Eye (tissue), 1 donor: ENCODE data around the gene HDDC3.
A peak's percentile ranks its signal among the peaks of the same experiment; 100 is the strongest.

ENCODE experiments used
- DNase-seq: peaks from one replicate; pipeline ENCODE4 v3.0.0-alpha.2; 2015

The HDDC3 gene

GRCh38 chr15:90931828-90932659 is at the start of gene HDDC3:
TSS of gene HDDC3 (minus strand) at chr15:90932549. CDS start at chr15:90932540, 9 bp downstream.
- DNase-seq = peak; percentile 93

GRCh38 chr15:90982135-90982534 is 49.8 kb upstream of the HDDC3 start:
- DNase-seq = no peak

- no peak for DNase-seq
These were observed 49.3 kb upstream of the HDDC3 start for GRCh38 chr15:90981681-90982080.

GRCh38 chr15:90979582-90979981 is 47.2 kb upstream of the HDDC3 start:
- no peak for DNase-seq

GRCh38 chr15:90974216-90974615 is 41.9 kb upstream of the HDDC3 start:
- DNase-seq = no peak

- DNase-seq = no peak
These were observed 39.8 kb upstream of the HDDC3 start for GRCh38 chr15:90972133-90972532.

GRCh38 chr15:90970274-90970673 is 37.9 kb upstream of the HDDC3 start:
- DNase-seq = no peak

- no peak for DNase-seq
These were observed 36.1 kb upstream of the HDDC3 start for GRCh38 chr15:90968434-90968833.

GRCh38 chr15:90967206-90967605 is 34.9 kb upstream of the HDDC3 start:
- DNase-seq = no peak

- no peak for DNase-seq
These were observed 33.9 kb upstream of the HDDC3 start for GRCh38 chr15:90966262-90966661.

- no peak for DNase-seq
These were observed 29.7 kb upstream of the HDDC3 start for GRCh38 chr15:90962021-90962420.

GRCh38 chr15:90960298-90961091 is 28.1 kb upstream of the HDDC3 start:
- DNase-seq = no peak

- DNase-seq = no peak
These were observed 27.5 kb upstream of the HDDC3 start for GRCh38 chr15:90959894-90960293.

GRCh38 chr15:90959028-90959595 is 26.8 kb upstream of the HDDC3 start:
- DNase-seq = no peak

GRCh38 chr15:90957791-90958190 is 25.4 kb upstream of the HDDC3 start:
- DNase-seq = no peak

GRCh38 chr15:90957031-90957790 is 24.9 kb upstream of the HDDC3 start:
- DNase-seq = peak; percentile 74

- peak; percentile 95 for DNase-seq
These were observed 24.1 kb upstream of the HDDC3 start for GRCh38 chr15:90956274-90957030.

- peak; percentile 8 for DNase-seq
These were observed 23.4 kb upstream of the HDDC3 start for GRCh38 chr15:90955624-90956273.

- DNase-seq = peak; percentile 96
These were observed 22.6 kb upstream of the HDDC3 start, which contains the start of gene RCCD1 for GRCh38 chr15:90954712-90955623. TSS of gene RCCD1 (plus strand) at chr15:90954884. CDS start at chr15:90956735, 1,851 bp downstream.
